NOMO-1 treated with DMSO at 0.1 percent for 48 hours (cell line): Measurements from ENCODE around the gene PACRG.

Experiments used
- DNase-seq: peaks from one replicate; lab custom pipeline; 2025; ENCODE audit not compliant: unreplicated experiment; lab: John Stamatoyannopoulos, UW

PACRG gene

DNA sequence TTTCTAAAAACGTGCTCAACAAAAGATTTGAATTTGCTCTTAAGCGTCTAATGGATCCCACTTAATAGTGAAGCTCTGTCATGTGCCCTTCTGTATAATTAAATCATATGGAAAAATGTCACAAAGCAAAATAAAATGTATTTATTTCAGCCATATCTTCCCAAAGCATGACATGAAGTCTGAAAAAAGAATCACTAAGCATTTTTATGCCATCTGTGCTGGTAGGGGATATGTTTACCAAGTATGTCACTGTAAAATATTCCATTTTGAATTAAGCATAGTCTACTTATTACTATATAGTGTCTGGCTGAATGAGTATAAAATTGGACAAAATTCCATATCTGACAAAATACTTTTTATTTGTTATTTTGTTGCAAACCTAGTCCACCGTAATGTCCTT lies 438.7 kb downstream of the PACRG start:
- DNase-seq = no peak

- no peak for DNase-seq
Observed at GRCh38 chr6:163169521-163169920, 441.7 kb downstream of the PACRG start.

- DNase-seq = no peak
Observed at GRCh38 chr6:163170294-163170883, 442.6 kb downstream of the PACRG start.

DNA sequence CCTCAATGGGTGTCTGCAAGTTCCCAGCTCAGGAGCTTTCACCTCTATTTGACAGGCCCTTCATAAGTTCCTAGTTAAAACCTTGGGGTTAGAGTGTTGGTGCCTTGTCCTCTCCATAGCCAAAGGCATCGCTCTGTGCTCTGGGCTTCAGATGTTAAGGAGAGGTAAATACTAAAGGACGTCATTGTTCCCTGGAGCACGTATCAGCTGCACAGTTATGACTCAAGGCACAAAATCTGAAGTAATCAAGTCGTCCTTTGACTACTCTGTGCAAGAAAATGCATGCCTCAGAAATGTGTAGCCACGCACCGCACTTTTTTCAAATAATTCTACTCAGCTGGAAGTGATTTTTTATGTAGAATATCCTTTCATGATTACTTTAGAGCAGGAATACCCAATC lies 446.0 kb downstream of the PACRG start:
- DNase-seq = no peak

DNA sequence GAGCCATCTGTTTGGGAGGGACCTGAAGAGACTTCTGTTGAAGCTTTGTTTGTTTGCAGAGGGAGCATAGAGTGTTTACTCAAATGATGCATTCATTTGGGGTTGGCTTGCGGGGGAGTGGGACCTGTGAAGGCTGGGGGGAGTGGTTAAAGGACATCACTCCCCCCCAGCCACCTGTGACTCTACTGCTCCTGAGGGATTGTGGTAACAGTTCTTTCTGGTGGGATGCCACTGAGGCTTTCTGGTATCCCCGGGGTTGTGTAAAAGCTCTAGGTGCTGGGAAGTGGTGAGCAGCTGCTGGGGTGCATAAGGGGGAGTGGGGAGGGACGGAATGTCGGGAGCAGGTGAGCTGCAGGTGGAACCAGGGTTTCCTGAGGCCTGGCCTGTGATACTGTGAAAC lies 447.5 kb downstream of the PACRG start:
- DNase-seq = no peak

GRCh38 chr6:163176097-163176496 lies 448.3 kb downstream of the PACRG start:
- no peak for DNase-seq

- no peak for DNase-seq
Observed at GRCh38 chr6:163177007-163177406, 449.2 kb downstream of the PACRG start.

GRCh38 chr6:163177892-163178420 lies 450.2 kb downstream of the PACRG start:
- no peak for DNase-seq

- DNase-seq = no peak
Observed at GRCh38 chr6:163179061-163179460, 451.3 kb downstream of the PACRG start.

- no peak for DNase-seq
Observed at GRCh38 chr6:163179721-163180120, 451.9 kb downstream of the PACRG start.

GRCh38 chr6:163180874-163181541 lies 453.2 kb downstream of the PACRG start:
- DNase-seq = peak; percentile 71

GRCh38 chr6:163181666-163182180 lies 453.9 kb downstream of the PACRG start:
- no peak for DNase-seq

DNA sequence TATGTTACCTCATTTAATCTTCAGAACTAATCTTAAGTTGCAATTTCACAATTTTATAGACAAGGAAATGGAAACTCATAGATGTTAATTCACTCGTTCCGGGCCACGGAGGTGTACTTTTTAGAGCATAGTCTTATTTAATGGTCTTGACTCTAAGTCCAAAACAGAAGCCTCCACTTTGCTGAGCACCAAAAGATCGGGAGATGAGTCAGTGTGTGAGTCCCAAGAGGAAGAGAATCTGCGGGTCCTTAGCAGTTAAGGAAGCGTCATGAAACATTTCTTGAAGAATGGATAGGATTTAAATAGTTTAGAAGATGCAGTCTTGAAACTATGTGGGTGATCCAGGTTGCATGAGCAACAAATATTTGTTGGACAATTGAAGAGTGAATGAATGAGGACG lies 454.9 kb downstream of the PACRG start:
- DNase-seq = no peak

DNA sequence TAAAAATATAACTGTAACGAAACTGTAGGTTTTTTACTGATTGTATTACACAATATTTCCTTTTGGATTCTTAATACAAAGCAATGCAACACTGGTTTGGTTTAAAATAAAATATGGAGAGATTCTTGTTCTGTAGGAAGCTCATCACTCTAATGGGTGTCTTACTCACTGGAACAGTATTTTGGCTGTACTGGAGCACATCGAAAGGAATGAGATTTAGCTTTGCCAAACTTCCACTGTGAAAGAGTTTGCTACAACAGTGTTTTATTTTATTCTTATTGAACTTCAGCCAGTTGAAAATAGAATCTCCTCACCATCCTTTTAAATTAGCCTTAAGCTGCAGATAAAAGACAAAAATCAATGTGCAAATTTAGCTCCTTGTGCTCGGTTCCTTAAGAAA lies 456.0 kb downstream of the PACRG start:
- DNase-seq = no peak

GRCh38 chr6:163185744-163186143 lies 458.0 kb downstream of the PACRG start:
- no peak for DNase-seq

DNA sequence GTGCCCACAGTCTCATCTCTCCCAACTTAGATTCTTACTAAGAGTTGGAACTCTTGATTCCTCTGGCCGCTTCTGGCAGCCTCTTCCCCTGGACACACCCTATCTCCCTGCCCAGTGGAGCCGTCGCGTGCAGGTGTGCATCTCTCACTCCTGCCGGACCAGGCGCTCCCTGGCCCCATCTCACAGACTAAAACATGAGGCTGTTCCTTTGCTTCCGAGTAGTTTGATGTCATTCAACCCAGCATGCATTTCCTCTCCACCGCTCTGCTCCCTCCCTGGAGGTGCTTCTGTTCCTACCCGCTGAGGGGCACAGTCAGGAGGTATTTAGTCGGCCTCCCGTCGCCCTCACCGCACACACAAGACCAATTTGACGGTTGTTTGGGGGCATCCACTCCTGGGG lies 458.8 kb downstream of the PACRG start:
- DNase-seq = no peak

DNA sequence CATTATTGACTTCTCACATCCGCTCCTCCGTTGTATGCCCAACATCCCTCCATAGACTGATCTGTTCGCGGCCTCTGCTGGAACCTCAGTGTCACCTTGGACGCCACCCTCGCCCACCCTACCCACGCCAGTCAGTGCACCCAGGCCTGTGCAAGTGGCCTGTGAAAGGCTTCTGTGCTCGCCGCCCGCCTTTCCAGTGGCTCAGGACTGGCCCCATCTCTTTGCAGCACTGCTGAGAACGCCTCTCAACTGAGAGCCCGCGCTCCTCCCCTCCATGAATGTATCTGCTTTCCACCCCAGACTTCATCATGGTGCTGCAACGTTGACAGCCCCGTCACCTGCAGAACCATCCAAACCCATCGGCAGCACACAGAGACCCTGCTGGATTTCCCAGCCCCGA lies 459.4 kb downstream of the PACRG start:
- no peak for DNase-seq

- DNase-seq = no peak
Observed at GRCh38 chr6:163187606-163188005, 459.8 kb downstream of the PACRG start.

- DNase-seq = no peak
Observed at GRCh38 chr6:163188746-163189145, 461.0 kb downstream of the PACRG start.

DNA sequence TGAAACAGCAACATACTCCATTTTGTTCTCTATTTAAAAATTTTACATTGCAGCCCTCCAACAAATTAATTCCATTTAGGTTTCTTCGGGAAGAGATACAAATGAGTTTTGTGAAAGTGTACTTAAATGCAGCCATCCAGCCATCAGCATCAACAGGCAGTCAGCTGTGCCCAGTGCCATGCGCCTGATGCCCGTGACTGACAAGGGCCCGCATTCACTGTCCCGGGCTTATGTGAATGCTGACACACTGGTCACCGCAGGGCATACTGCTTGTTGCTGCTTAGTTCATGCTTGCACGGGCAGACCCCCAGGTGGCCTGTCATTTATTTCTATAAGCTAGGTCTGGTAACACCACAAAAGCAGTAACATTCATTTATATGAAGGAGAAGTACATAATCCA lies 461.8 kb downstream of the PACRG start:
- DNase-seq = no peak

DNA sequence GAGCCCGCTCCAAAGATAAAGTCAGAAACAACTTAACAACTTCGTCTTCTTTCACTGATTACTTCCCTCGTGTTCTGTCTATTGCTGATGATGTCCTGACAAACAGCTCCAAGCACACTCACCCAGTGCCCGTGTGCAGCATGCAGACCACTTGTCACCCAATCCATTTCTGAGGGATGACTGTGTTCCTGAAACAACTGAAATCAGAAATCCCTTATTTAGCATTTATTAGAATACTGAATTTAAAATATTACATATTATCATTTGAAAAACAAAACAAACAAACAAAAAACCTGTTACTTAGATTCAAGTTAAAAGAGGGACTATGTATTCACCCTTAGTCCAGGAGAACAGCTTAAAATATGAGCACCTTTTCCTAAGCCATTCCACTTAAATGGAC lies 463.0 kb downstream of the PACRG start:
- DNase-seq = no peak

DNA sequence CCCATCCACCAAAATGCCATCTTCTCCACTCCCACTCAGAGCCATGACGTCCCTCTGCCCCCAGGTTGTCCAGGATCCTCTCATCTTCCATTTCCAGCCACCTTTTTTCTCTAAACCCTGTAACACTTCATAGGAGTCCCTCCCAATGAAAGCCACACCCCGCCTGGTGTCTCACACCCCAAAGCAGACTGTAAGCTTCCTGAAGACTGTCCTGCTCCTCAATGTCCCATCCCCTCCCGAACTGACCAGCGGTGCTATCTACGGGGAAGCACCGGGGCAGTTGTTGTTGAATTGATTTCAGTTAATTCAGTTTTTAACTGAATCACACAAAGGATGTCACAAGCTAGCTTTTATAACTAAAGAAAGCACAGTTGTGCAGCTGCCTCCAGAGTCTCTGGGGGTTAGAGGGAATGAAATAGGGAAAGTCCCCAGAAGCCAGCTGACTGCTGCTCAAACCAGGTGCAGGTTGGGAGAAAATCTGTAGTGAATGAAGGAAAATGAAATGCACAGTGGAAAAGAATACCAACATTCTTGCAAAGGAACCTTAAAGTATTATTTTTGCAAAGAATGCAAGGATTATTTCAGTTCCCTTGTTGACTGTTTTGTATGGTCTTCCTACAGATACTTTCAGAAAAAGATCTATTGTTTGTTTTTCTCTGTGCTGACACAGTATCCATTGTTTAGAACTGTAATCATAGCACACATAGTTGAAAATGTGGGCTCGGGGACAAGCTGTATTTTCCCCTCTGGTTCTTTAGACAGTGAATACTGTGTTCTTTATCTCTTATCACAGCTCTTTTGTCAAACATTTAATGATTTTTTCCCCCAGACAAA lies 464.1 kb downstream of the PACRG start:
- no peak for DNase-seq
